GM19023 (cell line): ENCODE measurements around the gene SORBS1.

Experiments
- ATAC-seq: cut with Tn5 transposase; IDR thresholded peaks from one replicate; pipeline ENCODE4 v1.9.1; 2021; ENCODE audit warnings: mild to moderate bottlenecking, moderate library complexity; ENCODE audit not compliant: unreplicated experiment

SORBS1 gene

GRCh38 chr10:95442341-95442740 lies 118.8 kb downstream of the SORBS1 start:
- no peak for ATAC-seq

GRCh38 chr10:95441547-95441923 lies 119.6 kb downstream of the SORBS1 start:
- peak; percentile 15 for ATAC-seq

- ATAC-seq = peak; percentile 79
Observed at GRCh38 chr10:95440756-95441546, 120.2 kb downstream of the SORBS1 start.

- ATAC-seq = no peak
Observed at GRCh38 chr10:95440038-95440725, 121.0 kb downstream of the SORBS1 start.

- ATAC-seq = no peak
Observed at GRCh38 chr10:95438781-95439180, 122.4 kb downstream of the SORBS1 start.

- no peak for ATAC-seq
Observed at GRCh38 chr10:95437669-95438068, 123.5 kb downstream of the SORBS1 start.

- ATAC-seq = no peak
Observed at GRCh38 chr10:95435548-95436279, 125.5 kb downstream of the SORBS1 start.

GRCh38 chr10:95434583-95434982 lies 126.6 kb downstream of the SORBS1 start:
- ATAC-seq = no peak

- ATAC-seq = peak; percentile 71
Observed at GRCh38 chr10:95431900-95432342, 129.2 kb downstream of the SORBS1 start.

GRCh38 chr10:95430231-95430951 lies 130.8 kb downstream of the SORBS1 start:
- ATAC-seq = peak; percentile 77

GRCh38 chr10:95429639-95430038 lies 131.5 kb downstream of the SORBS1 start:
- ATAC-seq = no peak

GRCh38 chr10:95428701-95429100 lies 132.5 kb downstream of the SORBS1 start:
- ATAC-seq = no peak

GRCh38 chr10:95426482-95426881 lies 134.7 kb downstream of the SORBS1 start:
- no peak for ATAC-seq

GRCh38 chr10:95425592-95426465 lies 135.3 kb downstream of the SORBS1 start:
- ATAC-seq = no peak

- ATAC-seq = no peak
Observed at GRCh38 chr10:95423164-95424005, 137.8 kb downstream of the SORBS1 start.

- ATAC-seq = no peak
Observed at GRCh38 chr10:95422233-95422632, 138.9 kb downstream of the SORBS1 start.

- ATAC-seq = no peak
Observed at GRCh38 chr10:95421782-95422181, 139.4 kb downstream of the SORBS1 start.

- ATAC-seq = no peak
Observed at GRCh38 chr10:95419399-95419798, 141.8 kb downstream of the SORBS1 start.

- ATAC-seq = no peak
Observed at GRCh38 chr10:95416973-95417372, 144.2 kb downstream of the SORBS1 start.
